Mucosa of rectum (tissue), 2 donors: Measurements from ENCODE around the gene SORL1.

Experiments used
- H3K27ac ChIP-seq, 2 donors: one replicate each; pipeline ENCODE4 v1.7.0; 2013; ENCODE audit warnings: inconsistent platforms in 2 of 2, low read depth in 2 of 2, low read length in 2 of 2
- H3K27me3 ChIP-seq, 2 donors: one replicate each; pipeline ENCODE4 v1.7.0; 2013; ENCODE audit warnings: low read length in 2 of 2; ENCODE audit not compliant: control insufficient read depth in 2 of 2, insufficient read depth in 2 of 2
- H3K36me3 ChIP-seq, 2 donors: one replicate each; pipeline ENCODE4 v1.7.0; 2013; ENCODE audit warnings: low read length in 2 of 2; ENCODE audit not compliant: control insufficient read depth in 2 of 2, insufficient read depth in 2 of 2
- H3K4me1 ChIP-seq, 2 donors: one replicate each; pipeline ENCODE4 v1.7.0; 2013; ENCODE audit warnings: low read length in 2 of 2, mild to moderate bottlenecking in 1 of 2; ENCODE audit not compliant: control insufficient read depth in 2 of 2, insufficient read depth in 2 of 2
- H3K4me3 ChIP-seq, 2 donors: one replicate each; pipeline ENCODE4 v1.7.0; 2013; ENCODE audit warnings: low read length in 2 of 2
- H3K9ac ChIP-seq, 2 donors: one replicate each; pipeline ENCODE4 v1.7.0; 2013; ENCODE audit warnings: low read length in 2 of 2, low read depth in 1 of 2, mild to moderate bottlenecking in 1 of 2
- H3K9me3 ChIP-seq, 2 donors: one replicate each; pipeline ENCODE4 v1.7.0; 2013; ENCODE audit warnings: low read length in 2 of 2; ENCODE audit not compliant: control insufficient read depth in 2 of 2
- donor health status: healthy.
- donor health status: Normal muscosa, but diverticular disease.

SORL1 gene

GRCh38 chr11:121591405-121592033 lies 139.4 kb downstream of the SORL1 start:
- no peaks in the 10 kb centered on the region for H3K27me3 ChIP-seq
- no peaks in the 10 kb centered on the region for H3K9me3 ChIP-seq
- no peak overlapping the region for H3K27ac ChIP-seq
- peaks cover 44 to 66% of the 10 kb centered on the region in 2 donors for H3K36me3 ChIP-seq
- H3K9ac ChIP-seq = no peak overlapping the region
- H3K4me1 ChIP-seq = peaks cover 5 to 15% of the 10 kb centered on the region in 2 donors
- no peak overlapping the region for H3K4me3 ChIP-seq

GRCh38 chr11:121592708-121593107 lies 140.6 kb downstream of the SORL1 start:
- Histone ChIP-seq H3K4me3 (no peak overlapping the region), H3K9me3 (no peaks in the 10 kb centered on the region), H3K27ac (peak overlapping the region in 1 of 2 donors; percentile 20), H3K9ac (no peak overlapping the region), H3K27me3 (no peaks in the 10 kb centered on the region), H3K4me1 (peaks cover 5 to 6% of the 10 kb centered on the region in 2 donors), H3K36me3 (peaks cover 51 to 73% of the 10 kb centered on the region in 2 donors)

- Histone ChIP-seq H3K4me3 (no peak overlapping the region), H3K36me3 (peaks cover 35 to 60% of the 10 kb centered on the region in 2 donors), H3K9me3 (no peaks in the 10 kb centered on the region), H3K9ac (no peak overlapping the region), H3K4me1 (peaks cover 3 to 5% of the 10 kb centered on the region in 2 donors), H3K27ac (no peak overlapping the region), H3K27me3 (no peaks in the 10 kb centered on the region)
Measured at GRCh38 chr11:121595717-121596161, 143.6 kb downstream of the SORL1 start.

GRCh38 chr11:121596195-121597155 lies 144.4 kb downstream of the SORL1 start:
- Histone ChIP-seq H3K36me3 (peaks cover 31 to 54% of the 10 kb centered on the region in 2 donors), H3K9ac (no peak overlapping the region), H3K27ac (no peak overlapping the region)

GRCh38 chr11:121603316-121603715 lies 151.2 kb downstream of the SORL1 start:
- Histone ChIP-seq H3K9ac (no peak overlapping the region), H3K4me1 (no peaks in the 10 kb centered on the region), H3K4me3 (no peak overlapping the region), H3K27me3 (no peaks in the 10 kb centered on the region), H3K27ac (no peak overlapping the region), H3K36me3 (peaks cover 48 to 67% of the 10 kb centered on the region in 2 donors), H3K9me3 (no peaks in the 10 kb centered on the region)

More at GRCh38 chr11:121596195-121597155, 144.4 kb downstream of the SORL1 start:
- H3K9me3 ChIP-seq = no peaks in the 10 kb centered on the region
- no peak overlapping the region for H3K4me3 ChIP-seq
- no peaks in the 10 kb centered on the region for H3K27me3 ChIP-seq
- H3K4me1 ChIP-seq = peaks cover 0 to 2% of the 10 kb centered on the region in 2 donors

- Histone ChIP-seq H3K9ac (no peak overlapping the region), H3K4me3 (no peak overlapping the region), H3K36me3 (peaks cover 57 to 72% of the 10 kb centered on the region in 2 donors), H3K27me3 (no peaks in the 10 kb centered on the region), H3K4me1 (no peaks in the 10 kb centered on the region), H3K27ac (no peak overlapping the region), H3K9me3 (no peaks in the 10 kb centered on the region)
Measured at GRCh38 chr11:121604152-121604551, 152.0 kb downstream of the SORL1 start.

GRCh38 chr11:121606354-121606753 lies 154.2 kb downstream of the SORL1 start:
- H3K27me3 ChIP-seq = no peaks in the 10 kb centered on the region
- no peak overlapping the region for H3K4me3 ChIP-seq
- H3K36me3 ChIP-seq = peaks cover 71 to 90% of the 10 kb centered on the region in 2 donors
- no peak overlapping the region for H3K9ac ChIP-seq
- H3K27ac ChIP-seq = no peak overlapping the region
- H3K9me3 ChIP-seq = no peaks in the 10 kb centered on the region
- no peaks in the 10 kb centered on the region for H3K4me1 ChIP-seq

GRCh38 chr11:121607341-121607740 lies 155.2 kb downstream of the SORL1 start:
- Histone ChIP-seq H3K4me1 (no peaks in the 10 kb centered on the region), H3K9ac (no peak overlapping the region), H3K27me3 (no peaks in the 10 kb centered on the region), H3K9me3 (no peaks in the 10 kb centered on the region), H3K27ac (no peak overlapping the region), H3K36me3 (peaks cover 71 to 87% of the 10 kb centered on the region in 2 donors), H3K4me3 (no peak overlapping the region)

- H3K4me1 ChIP-seq = no peaks in the 10 kb centered on the region
- H3K4me3 ChIP-seq = no peak overlapping the region
- H3K9me3 ChIP-seq = no peaks in the 10 kb centered on the region
- no peaks in the 10 kb centered on the region for H3K27me3 ChIP-seq
- H3K9ac ChIP-seq = no peak overlapping the region
- H3K27ac ChIP-seq = no peak overlapping the region
- H3K36me3 ChIP-seq = peaks cover 69 to 87% of the 10 kb centered on the region in 2 donors
Measured at GRCh38 chr11:121608545-121609098, 156.5 kb downstream of the SORL1 start.

- no peak overlapping the region for H3K4me3 ChIP-seq
- no peak overlapping the region for H3K27ac ChIP-seq
- no peak overlapping the region for H3K9ac ChIP-seq
- no peaks in the 10 kb centered on the region for H3K9me3 ChIP-seq
- peaks cover 70 to 87% of the 10 kb centered on the region in 2 donors for H3K36me3 ChIP-seq
- H3K4me1 ChIP-seq = no peaks in the 10 kb centered on the region
- H3K27me3 ChIP-seq = no peaks in the 10 kb centered on the region
Measured at GRCh38 chr11:121610706-121611105, 158.6 kb downstream of the SORL1 start.
